KG1 (cell line): ENCODE data around the gene RGS3.

Experiments used
- DNase-seq: peaks from one replicate; lab custom pipeline; 2025; lab: John Stamatoyannopoulos, UW

RGS3 gene

DNA sequence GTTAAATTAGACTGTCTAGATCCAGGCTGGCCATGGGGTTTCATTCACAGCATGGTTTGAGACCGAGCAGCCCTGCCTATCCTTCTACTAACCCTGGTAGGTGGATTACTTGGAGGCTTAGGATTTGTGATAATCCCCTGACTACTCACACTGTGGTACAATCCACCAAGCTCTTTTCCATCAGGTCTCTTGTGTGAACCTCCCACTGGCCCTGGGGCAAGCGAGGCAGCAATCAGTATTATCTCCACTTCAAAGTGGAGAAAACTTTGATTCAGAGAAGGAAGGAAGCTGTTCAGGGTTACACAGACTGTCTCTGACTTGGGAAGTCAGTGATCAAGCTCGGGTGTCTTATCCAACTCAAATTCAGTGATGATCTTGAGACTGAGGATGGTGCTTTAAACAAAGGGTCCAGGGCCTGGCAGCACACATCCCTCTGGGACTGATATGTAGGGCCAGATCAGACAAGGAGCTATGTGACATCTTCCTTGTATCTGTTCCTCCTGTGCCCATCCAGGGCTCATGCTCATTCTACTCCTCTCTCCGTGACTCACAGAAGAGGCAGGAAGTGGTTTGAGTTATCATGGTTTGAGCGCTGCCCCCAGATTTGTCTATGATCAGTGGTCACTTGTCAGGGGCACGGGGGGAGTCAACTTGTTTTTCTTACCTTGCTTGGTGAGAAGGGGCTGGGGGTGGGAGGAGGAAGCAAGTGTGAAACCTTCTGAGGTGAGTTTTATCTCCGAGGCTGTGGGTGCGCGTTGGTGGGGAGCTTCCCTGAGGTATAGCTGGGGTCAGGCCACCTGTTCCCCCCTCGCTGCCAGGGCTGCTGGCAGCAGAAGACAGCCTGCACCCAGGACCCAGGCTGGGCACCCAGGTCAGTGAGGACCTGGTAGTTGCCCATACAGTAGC lies 48.6 kb downstream of the RGS3 start:
- DNase-seq: peak; percentile 17

DNA sequence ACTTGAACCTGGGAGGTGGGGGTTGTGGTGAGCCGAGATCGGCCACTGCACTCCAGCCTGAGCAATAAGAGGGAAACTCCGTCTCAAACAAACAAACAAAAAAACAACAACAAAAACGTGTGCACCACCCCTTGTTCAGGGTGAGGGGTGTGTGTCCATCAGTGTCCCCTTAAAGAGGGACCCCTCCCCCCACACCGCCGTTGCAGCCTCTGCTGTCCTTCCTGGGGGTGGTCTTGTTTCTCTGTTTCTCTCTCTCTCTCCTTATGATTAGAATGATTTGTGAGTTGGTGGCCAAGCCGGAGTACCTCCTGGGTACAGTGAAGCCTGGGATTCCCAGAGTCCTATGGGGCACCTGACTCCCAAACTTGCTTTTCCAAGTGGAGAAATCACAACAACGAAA lies 49.6 kb downstream of the RGS3 start:
- no peak for DNase-seq

GRCh38 chr9:113513536-113513935 lies 50.0 kb downstream of the RGS3 start:
- no peak for DNase-seq

DNA sequence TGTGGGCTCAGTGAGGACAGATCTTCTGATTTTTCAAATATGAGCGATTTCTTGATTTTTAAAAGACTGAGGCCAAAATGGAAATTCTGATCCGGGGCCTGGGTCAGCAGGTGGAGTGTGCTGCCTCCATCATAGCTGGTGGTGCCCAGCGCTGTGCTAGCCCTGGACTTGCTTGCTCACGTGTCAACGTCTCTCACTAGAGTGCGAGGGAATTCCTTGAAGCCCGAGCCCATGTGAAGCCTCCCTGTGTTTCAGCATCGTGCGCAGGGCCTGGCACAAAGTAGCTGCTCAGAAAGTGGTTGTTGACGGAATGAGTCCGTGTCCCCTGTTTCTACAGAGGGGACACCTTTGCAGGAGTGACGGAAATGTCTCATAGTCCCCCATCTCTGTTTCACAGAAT lies 50.5 kb downstream of the RGS3 start:
- no peak for DNase-seq

- DNase-seq: no peak
Measured at GRCh38 chr9:113514748-113515147, 51.2 kb downstream of the RGS3 start.

DNA sequence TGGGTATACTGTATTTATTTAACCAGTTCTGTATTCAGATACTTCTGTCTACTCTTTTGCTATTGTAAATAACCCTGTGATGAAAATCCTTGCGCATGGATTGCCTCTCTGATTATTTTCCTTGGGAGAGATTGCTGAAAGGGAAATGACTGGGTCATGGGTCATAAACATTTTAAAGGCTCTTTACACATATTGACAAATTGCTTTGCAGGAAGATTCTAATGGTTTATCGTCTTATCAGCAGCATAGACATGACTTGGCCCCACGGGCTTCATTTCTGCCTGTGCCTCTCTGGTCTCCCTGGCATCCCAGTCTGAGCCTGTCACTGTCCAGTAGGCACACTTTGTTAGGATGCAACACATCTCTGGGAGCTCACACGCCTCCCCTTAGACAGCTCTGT lies 52.3 kb downstream of the RGS3 start:
- DNase-seq: no peak

- peak; percentile 58 for DNase-seq
Measured at GRCh38 chr9:113516840-113517577, 53.5 kb downstream of the RGS3 start.

GRCh38 chr9:113519426-113520108 lies 56.0 kb downstream of the RGS3 start:
- no peak for DNase-seq

GRCh38 chr9:113520109-113520642 lies 56.6 kb downstream of the RGS3 start:
- DNase-seq: no peak

GRCh38 chr9:113521693-113522255 lies 58.2 kb downstream of the RGS3 start:
- no peak for DNase-seq

- no peak for DNase-seq
Measured at GRCh38 chr9:113522419-113522818, 58.9 kb downstream of the RGS3 start.

DNA sequence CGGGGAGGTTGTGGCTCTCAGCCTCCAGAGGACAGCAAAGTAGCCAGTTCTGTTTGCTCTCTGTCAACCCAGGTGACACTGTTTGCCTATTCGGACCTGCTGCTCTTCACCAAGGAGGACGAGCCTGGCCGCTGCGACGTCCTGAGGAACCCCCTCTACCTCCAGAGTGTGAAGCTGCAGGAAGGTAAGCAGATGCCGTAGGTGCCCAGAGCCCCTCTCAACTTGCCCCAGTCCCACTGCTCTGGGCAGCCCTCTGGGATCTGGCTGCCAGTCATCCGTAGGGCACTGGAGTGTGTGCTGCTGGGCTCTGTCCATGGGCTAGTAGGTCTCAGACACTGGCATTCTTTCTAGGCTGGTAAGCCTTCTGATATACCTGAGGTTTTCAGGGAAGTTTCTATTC lies 59.3 kb downstream of the RGS3 start:
- no peak for DNase-seq

- DNase-seq: no peak
Measured at GRCh38 chr9:113523421-113524141, 60.1 kb downstream of the RGS3 start.

DNA sequence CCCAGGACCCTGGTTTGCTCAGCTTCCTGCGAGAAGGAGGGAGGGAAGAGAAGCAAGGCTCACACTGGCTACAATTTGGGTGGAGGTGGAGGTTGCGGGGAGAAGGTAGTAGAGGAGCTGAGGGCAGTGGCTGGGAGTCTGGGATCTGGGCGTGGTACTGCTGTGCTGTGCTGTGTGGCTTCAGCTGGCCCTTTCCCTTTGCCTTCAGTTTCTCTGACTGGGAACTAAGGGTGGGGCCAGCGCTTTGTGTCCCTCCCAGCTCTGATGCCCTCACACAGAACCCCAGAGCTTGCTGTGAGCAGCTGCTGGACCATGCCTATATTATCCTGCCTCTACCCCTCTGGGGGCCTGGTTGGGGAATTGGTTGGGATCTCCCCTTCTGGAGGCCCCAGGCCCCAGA lies 60.9 kb downstream of the RGS3 start:
- no peak for DNase-seq

DNA sequence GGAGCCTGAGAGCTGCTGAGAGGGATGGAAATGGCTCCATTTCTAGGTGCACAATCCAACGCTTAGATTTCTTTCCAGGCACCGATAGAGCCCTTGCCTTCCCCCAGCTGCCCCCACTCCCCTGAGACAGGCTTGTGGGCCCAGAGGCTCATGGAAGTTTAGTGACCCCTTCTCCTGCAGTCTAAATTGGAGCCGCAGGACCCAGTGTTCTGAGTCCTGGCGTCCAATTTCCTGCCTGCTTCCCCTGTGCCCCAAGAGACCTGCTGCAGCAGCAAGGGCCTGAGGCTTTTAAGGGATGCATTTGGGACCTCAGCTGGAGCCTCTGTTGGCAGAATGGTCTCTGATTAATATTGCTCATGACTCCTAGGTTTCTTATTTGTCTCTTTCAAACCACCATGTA lies 61.7 kb downstream of the RGS3 start:
- DNase-seq: no peak

DNA sequence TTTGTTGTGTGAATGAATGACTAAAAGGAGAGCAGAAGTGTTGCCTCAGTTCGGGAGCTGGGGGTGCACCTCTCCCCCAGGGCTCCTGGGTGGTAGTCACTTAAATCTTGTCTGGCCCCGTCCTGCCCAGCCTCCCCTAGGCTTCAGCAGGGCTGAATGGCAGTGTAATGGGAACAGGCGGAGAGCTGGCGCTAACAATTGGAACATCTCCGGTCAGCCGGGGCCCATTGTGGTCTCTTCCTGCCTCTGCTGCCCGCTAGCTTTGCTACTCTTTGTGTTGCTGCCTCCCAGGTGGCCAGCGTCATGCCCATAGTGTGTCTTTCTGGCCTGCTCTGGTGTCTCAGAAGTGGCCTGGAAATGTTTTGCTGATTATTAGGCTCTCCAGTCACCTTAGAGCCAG lies 62.3 kb downstream of the RGS3 start:
- DNase-seq: no peak

DNA sequence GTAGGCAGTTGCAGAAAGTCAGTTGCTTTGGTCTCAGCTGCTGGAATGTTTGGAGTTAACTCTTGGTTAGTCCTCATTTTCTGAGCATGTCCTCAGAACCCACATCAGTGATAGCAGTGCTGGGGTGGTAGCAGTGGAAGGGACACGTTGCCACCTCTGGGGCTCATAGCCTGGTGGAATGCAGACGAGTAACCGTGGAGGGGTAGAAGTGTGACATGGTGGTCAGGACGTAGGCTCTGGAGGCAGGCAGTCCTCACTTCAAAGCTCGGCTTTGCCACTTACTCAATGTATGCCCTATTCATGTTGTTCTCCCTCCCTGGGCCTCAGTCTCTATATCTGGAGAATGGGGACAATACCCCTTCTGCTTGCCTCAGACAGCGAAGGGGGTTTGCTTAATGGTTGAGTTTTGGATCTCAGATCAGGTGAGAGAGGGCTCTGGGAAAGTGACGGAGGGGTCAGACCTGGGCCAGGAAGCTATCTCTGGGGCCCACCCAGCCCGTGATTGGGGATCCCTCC lies 62.8 kb downstream of the RGS3 start:
- no peak for DNase-seq

- no peak for DNase-seq
Measured at GRCh38 chr9:113526841-113527240, 63.3 kb downstream of the RGS3 start.

- DNase-seq: no peak
Measured at GRCh38 chr9:113528088-113528487, 64.6 kb downstream of the RGS3 start.

DNA sequence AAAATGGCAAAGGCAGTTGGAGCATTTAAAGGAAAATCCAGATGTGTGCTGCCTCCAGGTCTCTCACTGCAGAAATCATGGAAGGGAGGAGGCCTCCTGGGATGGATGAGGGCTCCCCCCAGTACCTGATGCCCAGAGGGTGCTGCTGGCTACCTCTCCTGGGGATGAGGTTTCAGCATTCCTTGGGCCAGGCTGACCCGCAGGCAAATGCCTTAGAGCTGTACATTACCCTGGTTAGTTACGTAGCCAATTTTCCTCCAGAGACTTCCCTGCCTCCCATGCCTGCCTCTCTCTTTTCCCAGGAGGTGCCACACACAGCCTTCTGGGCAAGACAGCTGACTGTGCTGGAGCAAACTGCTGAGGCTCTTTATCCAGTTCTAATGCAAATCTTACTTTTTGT lies 65.3 kb downstream of the RGS3 start:
- no peak for DNase-seq

DNA sequence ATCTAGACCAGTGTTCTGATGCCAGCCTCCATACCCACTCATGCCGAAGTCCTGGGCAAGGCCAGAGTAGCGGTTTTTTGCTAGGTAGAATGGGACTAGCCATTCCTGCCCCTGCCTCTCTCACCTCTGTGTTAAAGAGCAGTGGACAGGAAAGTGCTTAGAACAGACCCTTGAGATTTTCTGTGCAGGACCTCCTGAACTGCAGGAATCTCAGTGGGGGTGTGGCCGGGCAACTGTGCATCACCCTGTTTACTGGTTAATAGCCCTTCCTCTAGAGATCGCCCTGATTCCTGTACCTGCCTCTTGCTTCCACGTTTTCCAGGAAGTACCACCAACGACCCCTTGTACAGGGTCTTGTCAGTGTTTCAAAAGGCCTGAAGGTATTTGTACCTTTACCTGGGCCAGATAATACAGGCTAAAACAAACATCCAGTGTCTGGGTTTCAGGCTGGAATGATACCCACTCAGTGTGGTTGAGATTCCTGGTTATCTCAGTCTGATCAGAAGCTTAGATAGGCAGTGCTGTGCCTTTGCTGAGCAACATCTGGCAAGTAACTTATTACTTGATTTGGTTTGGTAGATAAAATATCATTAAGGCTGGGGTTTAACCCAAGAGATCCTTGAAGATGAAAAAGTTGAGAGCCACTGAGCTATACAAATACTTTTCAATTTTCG lies 65.9 kb downstream of the RGS3 start:
- no peak for DNase-seq
